ENCODE results near the gene PSMD1. TPM values are rescaled to one million over a fixed set of nuclear protein-coding genes. Genes with fewer than 3 reads are reported as not detected.
"Not testable (repeated sequence)": the region's sequence is repeated elsewhere in the genome, so short reads cannot be mapped to it uniquely, and the experiment has no call there.

Gene PSMD1
- total RNA-seq, result 126 and 128 TPM in 2 replicates

GRCh38 chr2:231056453-231057416 is at the start of gene PSMD1:
TSS of gene PSMD1 (plus strand) at chr2:231056867. CDS start at chr2:231057026, 159 bp downstream.
- intact Hi-C loops (cut with micrococcal nuclease), result loop anchor here (1.0 to 10.0 kb wide), 13 partner anchors 154 to 1232 kb away; partner anchors contain the start of genes FBXO36, ITM2C, NCL and PDE6D

DNA sequence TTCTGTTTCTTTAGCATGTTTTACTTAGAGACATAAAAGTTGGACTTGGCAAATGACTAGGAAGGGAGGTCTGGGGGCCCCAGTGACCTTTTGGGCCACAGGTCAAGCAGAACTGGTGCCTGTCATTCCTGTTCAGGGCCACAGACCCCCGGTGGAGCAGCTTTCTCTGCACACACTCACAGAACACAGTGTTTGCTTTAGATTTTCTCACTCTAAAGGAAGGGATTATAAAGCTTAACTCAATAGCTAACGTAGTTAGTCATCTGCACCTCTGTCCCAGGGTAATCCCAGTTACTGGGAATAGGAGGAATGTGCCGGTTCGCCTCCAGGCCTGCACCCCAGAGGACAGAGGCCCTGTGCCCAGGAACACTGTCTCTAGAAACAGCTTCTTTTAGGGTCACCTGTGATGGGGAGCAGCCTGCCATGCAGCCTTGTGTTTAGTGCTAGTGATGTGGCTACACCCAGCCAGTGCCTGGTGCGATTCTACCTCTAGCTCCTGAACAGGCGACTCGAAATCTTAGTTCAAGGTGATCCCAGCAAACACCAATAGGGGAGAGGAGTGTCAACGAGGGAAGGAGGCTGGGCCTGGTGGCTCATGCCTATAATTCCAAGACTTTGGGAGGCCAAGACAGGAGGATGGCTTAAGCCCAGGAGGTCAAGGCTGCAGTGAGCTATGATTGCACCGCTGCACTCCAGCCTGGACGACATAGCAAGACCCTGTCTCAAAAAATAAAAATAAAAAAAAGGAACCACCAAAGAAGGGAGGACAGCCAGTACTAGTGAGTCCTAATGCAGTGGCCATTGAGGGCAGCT is 49.2 kb upstream of the PSMD1 start:
- intact Hi-C loops (cut with micrococcal nuclease), result no loop called here

GRCh38 chr2:231008131-231008530 is 48.5 kb upstream of the PSMD1 start:
- intact Hi-C loops (cut with micrococcal nuclease), result no loop called here

DNA sequence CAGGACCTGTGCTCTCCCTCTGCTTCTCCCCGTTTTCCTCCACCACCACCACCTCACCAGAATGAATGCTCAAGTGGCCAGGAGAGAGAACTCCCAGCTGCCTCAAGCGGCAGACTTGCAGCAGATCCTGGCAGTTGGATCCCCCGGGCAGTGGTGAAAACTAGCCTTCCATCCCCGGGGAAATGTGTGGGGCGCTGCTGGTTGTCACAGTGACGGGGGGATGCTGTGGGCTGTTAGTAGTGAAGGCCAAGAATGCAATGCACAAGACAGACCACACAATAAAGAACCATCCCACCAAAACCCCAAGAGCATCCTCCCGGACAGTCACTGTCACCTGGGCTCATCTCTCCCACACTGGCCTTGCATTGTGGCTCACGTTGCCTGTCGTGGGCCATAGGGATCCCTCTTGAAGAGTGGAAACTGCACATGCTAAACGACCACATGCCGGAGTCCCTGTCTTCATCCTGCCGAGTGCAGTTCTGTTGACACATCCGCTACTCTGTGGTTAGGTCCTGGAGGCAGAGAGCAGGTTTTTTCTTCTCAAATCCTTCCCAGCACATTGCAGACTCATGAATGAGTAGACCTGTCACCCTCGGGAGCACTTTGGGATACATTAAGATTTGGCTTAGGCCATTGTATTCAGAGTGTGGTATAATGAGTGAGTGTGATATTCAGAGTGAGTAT is 47.3 kb upstream of the PSMD1 start:
- intact Hi-C loops (cut with micrococcal nuclease), result no loop called here

DNA sequence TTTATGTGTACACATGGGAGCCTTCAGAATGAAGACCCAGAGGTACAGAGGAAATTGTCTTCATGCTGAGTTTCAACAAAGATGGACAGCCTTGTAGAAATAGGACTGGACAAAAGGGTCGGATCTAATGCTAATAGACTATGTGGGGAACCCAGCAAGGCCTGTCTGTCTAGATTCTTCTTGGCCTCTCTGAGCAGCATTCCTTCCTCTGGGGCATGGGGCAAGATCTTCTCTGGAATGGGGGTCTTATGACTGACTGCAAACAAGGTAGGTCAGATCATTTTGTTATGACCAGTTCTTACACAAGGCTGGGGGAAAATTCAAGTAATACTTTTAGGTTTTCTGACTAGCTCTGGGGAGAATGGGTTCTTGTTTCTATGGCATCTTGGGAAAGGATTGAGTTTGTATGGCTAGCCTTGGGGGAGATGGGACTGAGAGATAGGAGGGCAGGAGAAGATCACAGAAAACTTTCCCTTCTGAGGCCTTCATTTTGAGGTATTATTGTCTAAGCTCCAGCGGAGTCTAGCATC is 46.4 kb upstream of the PSMD1 start:
- intact Hi-C loops (cut with micrococcal nuclease), result no loop called here

DNA sequence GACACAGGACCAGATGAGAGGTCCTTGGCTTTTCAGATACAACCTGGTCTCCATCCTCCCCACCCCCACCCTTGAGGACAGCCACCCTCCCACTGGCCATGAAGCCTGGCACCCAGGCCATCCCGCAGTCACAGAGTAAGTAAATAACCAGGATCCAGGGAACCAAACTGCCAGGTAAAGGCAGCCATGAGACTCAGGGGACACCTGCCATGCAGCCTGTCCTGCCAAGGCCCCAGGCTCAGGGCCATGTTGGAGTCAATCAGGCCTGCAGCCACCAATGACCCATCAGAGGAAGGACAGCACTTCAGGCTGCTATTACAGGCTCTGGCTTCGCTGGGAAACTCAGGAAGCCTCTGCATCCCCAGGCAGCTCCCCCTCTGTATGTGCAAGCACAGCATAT is 45.1 kb upstream of the PSMD1 start:
- intact Hi-C loops (cut with micrococcal nuclease), result no loop called here

DNA sequence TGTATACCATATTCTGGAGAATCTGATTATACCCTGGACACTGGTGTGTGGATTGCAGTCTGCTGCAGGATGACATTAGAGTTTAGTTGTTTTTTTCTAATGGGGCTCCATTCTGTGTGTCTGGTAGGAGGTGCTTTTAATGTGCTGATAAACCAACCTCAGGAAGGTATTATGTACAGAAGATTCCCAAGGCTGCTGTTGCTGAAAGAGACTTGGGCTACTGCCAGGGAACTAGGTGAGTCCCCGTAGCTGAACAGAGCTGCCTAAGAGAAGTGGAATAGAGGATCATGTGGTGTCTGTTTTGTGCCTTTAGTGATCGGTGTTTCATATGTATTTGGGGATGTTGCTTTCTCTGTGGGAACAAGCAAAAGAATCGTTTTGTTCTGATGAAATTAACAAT is 44.2 kb upstream of the PSMD1 start:
- intact Hi-C loops (cut with micrococcal nuclease), result no loop called here

GRCh38 chr2:231013820-231014219 is 42.8 kb upstream of the PSMD1 start:
- intact Hi-C loops (cut with micrococcal nuclease), result no loop called here

- intact Hi-C loops (cut with micrococcal nuclease), result no loop called here
Observed at GRCh38 chr2:231015478-231015877, 41.2 kb upstream of the PSMD1 start.

DNA sequence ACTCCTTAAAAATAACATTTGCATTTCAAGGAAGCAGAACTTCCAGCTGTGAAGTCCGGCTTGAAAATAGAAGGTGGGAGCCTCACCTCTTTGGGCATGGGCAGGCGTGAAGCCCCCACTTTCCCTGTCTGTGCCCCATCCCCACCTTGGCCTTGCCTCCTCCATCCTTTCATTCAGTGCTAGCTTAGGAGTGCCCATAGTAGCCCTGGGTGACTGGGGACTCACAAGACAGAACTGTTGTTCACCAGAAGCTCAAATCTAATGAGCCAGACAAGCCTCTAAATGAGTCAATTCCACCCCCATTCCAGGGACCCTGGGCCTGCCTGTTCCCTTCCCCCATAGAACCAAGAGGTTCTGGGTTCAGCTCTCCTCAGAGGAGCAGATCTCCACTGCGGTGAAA is 40.7 kb upstream of the PSMD1 start:
- intact Hi-C loops (cut with micrococcal nuclease), result no loop called here

- intact Hi-C loops (cut with micrococcal nuclease), result no loop called here
Observed at GRCh38 chr2:231016566-231017230, 40.0 kb upstream of the PSMD1 start.

DNA sequence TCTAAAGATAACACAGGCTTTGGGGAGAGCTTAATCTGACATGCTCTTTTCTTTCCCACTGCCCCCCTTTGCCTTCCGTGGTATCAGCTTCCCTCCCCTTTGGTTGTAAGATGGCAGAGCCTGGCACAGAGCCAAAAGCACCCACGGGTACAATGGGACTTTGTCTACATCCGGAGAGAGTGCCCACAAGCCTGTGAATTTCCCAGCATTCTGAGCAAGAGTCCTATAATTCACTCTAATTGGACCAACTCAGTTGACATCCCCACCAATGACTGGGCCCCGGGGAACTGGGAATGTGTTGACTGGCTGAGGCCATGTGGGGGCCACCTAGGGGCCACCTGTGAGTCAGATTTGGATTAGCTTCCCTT is 39.5 kb upstream of the PSMD1 start:
- intact Hi-C loops (cut with micrococcal nuclease), result no loop called here

DNA sequence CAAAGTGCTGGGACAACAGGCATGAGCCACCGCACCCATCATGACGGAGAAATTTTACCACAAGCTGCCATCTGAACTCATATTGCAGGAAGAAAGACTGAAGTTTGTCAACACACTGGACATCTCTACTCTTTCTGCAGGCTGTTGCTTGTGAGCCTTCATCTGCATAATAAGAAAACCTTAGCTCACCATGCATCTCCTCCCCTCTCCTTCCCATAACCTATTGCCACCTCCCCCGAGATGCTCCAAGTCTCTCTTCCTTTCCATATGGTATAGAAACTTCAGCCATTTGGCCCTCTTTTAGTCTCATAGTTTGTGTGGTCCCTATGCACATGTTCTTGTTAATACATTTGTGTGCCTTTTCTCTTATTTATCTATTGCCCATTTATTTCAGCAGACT is 38.5 kb upstream of the PSMD1 start:
- intact Hi-C loops (cut with micrococcal nuclease), result no loop called here

DNA sequence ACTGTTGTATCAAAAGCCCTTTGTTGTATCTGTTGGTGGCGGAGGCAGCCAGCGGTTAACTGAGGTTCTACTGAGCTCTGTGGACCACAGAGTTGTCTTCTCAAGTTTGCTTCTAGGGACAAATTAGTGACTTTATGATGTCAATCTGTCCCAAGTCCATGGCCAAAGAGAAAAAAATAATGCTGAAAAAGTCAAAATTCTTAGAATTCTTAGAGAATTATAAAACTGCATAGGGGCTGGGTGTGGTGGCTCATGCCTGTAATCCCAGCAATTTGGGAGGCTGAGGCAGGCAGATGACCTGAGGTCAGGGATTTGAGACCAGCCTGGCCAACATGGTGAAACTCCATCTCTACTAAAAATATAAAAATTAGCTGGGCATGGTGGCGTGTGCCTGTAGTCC is 31.6 kb upstream of the PSMD1 start:
- intact Hi-C loops (cut with micrococcal nuclease), result not testable (repeated sequence)

- intact Hi-C loops (cut with micrococcal nuclease), result no loop called here
Observed at GRCh38 chr2:231028889-231029288, 27.8 kb upstream of the PSMD1 start.

DNA sequence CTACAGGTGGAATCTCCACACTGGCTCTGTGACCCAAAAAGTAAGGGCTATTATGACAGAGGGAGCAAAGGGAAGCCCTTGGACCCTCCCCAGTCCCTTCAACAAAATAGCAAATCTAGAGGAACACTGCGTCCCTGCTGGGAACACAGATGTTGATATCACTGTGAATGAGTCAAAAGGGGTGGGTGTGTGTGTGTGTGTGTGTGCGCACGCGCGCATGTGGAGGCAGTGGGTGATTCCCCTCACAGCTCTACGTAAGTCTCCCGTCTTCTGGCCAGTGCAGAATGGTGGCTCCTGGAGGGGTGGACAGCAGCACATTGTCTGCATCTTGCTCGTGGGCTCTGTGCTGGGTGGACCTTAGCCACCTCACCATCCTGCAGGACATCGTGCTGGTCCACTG is 27.1 kb upstream of the PSMD1 start:
- intact Hi-C loops (cut with micrococcal nuclease), result no loop called here

GRCh38 chr2:231030725-231031124 is 25.9 kb upstream of the PSMD1 start:
- intact Hi-C loops (cut with micrococcal nuclease), result no loop called here

DNA sequence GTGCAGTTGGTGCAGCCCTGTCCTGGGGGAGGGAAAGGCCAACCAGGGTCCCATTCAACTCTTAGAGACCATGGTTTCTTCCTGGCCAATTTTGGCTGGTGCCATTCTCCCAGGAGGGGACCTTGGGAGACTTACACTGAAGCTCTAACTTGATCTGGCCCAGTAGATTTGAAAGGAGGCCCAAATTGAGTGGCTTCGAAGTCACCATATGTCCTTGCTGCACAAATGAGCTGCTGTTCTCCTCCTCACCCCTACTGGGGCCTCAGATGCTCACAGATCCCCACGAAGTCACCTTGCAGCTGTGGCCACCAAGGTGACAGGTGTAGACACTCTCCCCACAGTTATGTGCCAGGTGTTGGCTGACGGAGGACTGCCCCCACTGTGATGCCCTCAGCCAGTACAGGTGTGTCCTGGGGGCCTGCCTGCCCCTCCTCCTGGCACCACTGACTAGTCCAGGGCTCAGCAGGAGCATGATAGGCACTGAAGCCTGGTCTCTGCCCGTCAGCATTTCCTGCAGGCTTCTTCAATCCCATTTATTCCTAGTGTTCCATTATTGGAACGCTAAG is 24.0 kb upstream of the PSMD1 start:
- intact Hi-C loops (cut with micrococcal nuclease), result no loop called here

GRCh38 chr2:231033147-231034132 is 23.2 kb upstream of the PSMD1 start:
- intact Hi-C loops (cut with micrococcal nuclease), result no loop called here

Measured in T-helper 1 cell treated with Interleukin-12 subunit alpha and Interleukin-12 subunit beta and Interleukin-4 antibody, amounts not matched to agents 30 ng/mL and 1 ng/mL, for 36 hours (primary cell).